ENCODE data around the gene SLCO1C1.

SLCO1C1 gene

DNA sequence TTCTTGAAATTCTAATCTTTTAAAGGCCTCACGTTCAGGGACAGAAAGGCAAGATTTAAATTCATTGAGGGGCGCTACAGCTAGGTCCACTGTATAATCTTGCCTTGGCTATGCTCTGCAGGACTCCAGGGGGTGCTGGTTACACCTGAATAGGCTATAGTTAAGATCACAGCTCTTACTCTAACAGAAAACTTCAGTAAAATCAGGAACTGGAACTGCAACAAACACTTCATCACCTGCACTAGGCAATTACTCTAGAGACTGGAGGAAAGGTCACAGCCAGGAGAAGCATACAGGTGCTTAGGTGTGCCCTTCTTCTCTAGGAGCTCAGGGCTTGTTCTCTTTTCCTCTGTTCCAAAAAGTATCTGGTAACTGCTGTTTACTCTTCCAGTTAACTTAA lies 20.9 kb downstream of the SLCO1C1 start:
- no peak for TF ChIP-seq POLR2AphosphoS5 (IDR thresholded peaks at IDR 0.05; ENCODE audit: low read depth)
- TF ChIP-seq GABPA (IDR thresholded peaks at IDR 0.05; ENCODE audit: low read depth) = no peak
- TF ChIP-seq, protein P1, sequence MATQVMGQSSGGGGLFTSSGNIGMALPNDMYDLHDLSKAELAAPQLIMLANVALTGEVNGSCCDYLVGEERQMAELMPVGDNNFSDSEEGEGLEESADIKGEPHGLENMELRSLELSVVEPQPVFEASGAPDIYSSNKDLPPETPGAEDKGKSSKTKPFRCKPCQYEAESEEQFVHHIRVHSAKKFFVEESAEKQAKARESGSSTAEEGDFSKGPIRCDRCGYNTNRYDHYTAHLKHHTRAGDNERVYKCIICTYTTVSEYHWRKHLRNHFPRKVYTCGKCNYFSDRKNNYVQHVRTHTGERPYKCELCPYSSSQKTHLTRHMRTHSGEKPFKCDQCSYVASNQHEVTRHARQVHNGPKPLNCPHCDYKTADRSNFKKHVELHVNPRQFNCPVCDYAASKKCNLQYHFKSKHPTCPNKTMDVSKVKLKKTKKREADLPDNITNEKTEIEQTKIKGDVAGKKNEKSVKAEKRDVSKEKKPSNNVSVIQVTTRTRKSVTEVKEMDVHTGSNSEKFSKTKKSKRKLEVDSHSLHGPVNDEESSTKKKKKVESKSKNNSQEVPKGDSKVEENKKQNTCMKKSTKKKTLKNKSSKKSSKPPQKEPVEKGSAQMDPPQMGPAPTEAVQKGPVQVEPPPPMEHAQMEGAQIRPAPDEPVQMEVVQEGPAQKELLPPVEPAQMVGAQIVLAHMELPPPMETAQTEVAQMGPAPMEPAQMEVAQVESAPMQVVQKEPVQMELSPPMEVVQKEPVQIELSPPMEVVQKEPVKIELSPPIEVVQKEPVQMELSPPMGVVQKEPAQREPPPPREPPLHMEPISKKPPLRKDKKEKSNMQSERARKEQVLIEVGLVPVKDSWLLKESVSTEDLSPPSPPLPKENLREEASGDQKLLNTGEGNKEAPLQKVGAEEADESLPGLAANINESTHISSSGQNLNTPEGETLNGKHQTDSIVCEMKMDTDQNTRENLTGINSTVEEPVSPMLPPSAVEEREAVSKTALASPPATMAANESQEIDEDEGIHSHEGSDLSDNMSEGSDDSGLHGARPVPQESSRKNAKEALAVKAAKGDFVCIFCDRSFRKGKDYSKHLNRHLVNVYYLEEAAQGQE (IDR thresholded peaks at IDR 0.05; ENCODE audit: insufficient replicate concordance, low read depth) = no peak
- no peak for TF ChIP-seq SPI1 (IDR thresholded peaks at IDR 0.05; ENCODE audit: borderline replicate concordance, low read depth)
- TF ChIP-seq, protein P2, sequence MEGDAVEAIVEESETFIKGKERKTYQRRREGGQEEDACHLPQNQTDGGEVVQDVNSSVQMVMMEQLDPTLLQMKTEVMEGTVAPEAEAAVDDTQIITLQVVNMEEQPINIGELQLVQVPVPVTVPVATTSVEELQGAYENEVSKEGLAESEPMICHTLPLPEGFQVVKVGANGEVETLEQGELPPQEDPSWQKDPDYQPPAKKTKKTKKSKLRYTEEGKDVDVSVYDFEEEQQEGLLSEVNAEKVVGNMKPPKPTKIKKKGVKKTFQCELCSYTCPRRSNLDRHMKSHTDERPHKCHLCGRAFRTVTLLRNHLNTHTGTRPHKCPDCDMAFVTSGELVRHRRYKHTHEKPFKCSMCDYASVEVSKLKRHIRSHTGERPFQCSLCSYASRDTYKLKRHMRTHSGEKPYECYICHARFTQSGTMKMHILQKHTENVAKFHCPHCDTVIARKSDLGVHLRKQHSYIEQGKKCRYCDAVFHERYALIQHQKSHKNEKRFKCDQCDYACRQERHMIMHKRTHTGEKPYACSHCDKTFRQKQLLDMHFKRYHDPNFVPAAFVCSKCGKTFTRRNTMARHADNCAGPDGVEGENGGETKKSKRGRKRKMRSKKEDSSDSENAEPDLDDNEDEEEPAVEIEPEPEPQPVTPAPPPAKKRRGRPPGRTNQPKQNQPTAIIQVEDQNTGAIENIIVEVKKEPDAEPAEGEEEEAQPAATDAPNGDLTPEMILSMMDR (IDR thresholded peaks at IDR 0.05; ENCODE audit: insufficient read depth, low read length) = no peak
- no peaks in the 10 kb centered on the region for H3K27me3 ChIP-seq (ENCODE audit: insufficient read depth, poor library complexity, severe bottlenecking)
- no peak for DNase-seq (ENCODE audit: low read depth in 1 of 2, low spot score in 1 of 2)
- H3K27ac ChIP-seq (replicated peaks) = no peak overlapping the region
- H3K4me3 ChIP-seq (replicated peaks; ENCODE audit: insufficient read depth, low read length) = no peak overlapping the region

DNA sequence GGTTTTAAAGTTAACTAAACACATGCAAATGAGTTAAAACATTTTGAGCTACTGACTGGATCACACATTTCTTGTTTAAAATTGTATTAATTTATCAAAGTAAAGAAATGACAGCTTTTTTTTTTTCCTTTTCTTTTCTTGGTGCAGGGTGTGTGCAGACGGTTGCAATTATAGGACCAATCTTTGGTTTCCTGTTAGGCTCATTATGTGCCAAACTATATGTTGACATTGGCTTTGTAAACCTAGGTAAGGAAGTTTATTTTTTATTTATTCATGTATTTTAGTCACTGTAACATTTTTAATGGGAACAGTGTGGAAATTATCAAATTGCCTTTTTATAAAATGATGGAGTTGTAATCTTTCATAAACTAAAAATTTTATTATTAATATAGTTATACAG lies 21.9 kb downstream of the SLCO1C1 start:
- no peaks in the 10 kb centered on the region for H3K27me3 ChIP-seq (ENCODE audit: insufficient read depth, poor library complexity, severe bottlenecking)
- H3K4me3 ChIP-seq (replicated peaks; ENCODE audit: insufficient read depth, low read length) = no peak overlapping the region
- no peak overlapping the region for H3K27ac ChIP-seq (replicated peaks)
- TF ChIP-seq GABPA (IDR thresholded peaks at IDR 0.05; ENCODE audit: low read depth) (no peak), POLR2AphosphoS5 (IDR thresholded peaks at IDR 0.05; ENCODE audit: low read depth) (no peak), SPI1 (IDR thresholded peaks at IDR 0.05; ENCODE audit: borderline replicate concordance, low read depth) (no peak)
- TF ChIP-seq, protein P1 (IDR thresholded peaks at IDR 0.05; ENCODE audit: insufficient replicate concordance, low read depth) = no peak
- TF ChIP-seq, protein P2 (IDR thresholded peaks at IDR 0.05; ENCODE audit: insufficient read depth, low read length) = no peak
- no peak for DNase-seq (ENCODE audit: low read depth in 1 of 2, low spot score in 1 of 2)

DNA sequence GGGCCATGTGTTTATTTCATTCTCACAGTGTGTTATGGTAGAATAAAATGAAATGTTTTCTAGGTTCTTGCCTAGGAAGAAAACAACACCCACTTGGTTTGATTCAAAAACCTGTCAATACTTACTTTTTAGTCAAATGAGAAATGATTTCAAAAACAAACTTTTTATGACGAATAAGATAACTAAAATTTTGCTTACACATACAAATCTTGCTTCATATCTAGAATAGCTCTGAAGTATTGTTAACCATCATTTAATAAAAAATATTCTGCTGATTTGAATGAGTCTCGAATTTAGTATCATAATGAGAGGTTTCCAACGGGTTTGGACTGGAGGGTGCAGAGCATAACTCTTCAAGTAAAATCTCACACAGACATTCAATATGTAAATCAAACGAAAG lies 23.2 kb downstream of the SLCO1C1 start:
- no peak overlapping the region for H3K4me3 ChIP-seq (replicated peaks; ENCODE audit: insufficient read depth, low read length)
- no peak for DNase-seq (ENCODE audit: low read depth in 1 of 2, low spot score in 1 of 2)
- H3K27me3 ChIP-seq (ENCODE audit: insufficient read depth, poor library complexity, severe bottlenecking) = no peaks in the 10 kb centered on the region
- TF ChIP-seq, protein P1 (IDR thresholded peaks at IDR 0.05; ENCODE audit: insufficient replicate concordance, low read depth) = no peak
- TF ChIP-seq, protein P2 (IDR thresholded peaks at IDR 0.05; ENCODE audit: insufficient read depth, low read length) = no peak
- no peak for TF ChIP-seq GABPA (IDR thresholded peaks at IDR 0.05; ENCODE audit: low read depth)
- no peak for TF ChIP-seq POLR2AphosphoS5 (IDR thresholded peaks at IDR 0.05; ENCODE audit: low read depth)
- no peak for TF ChIP-seq SPI1 (IDR thresholded peaks at IDR 0.05; ENCODE audit: borderline replicate concordance, low read depth)
- H3K27ac ChIP-seq (replicated peaks) = no peak overlapping the region
